Epithelial cell of prostate (primary cell): ENCODE results near the gene CRHR2.
"Not testable (repeated sequence)": the region's sequence is repeated elsewhere in the genome, so short reads cannot be mapped to it uniquely, and the experiment has no call there.

ENCODE experiments used
- DNase-seq: peaks from one replicate; pipeline ENCODE4 v3.0.0-alpha.2; 2011; ENCODE audit warnings: low read depth, low spot score
- H3K27ac ChIP-seq: fragments of 450-650 bp; 2 replicates; pipeline ENCODE4 v1.5.1; 2017; ENCODE audit warnings: mild to moderate bottlenecking

Gene CRHR2

GRCh38 chr7:30656006-30656957 is 26.0 kb downstream of the CRHR2 start:
- no peak for DNase-seq
- H3K27ac ChIP-seq = no peak overlapping the region

GRCh38 chr7:30655096-30655970 is 26.9 kb downstream of the CRHR2 start:
- H3K27ac ChIP-seq = no peak overlapping the region
- DNase-seq = no peak

GRCh38 chr7:30654296-30655090 is 27.8 kb downstream of the CRHR2 start:
- no peak for DNase-seq
- no peak overlapping the region for H3K27ac ChIP-seq

- no peak overlapping the region for H3K27ac ChIP-seq
- DNase-seq = no peak
Measured at GRCh38 chr7:30652698-30653641, 29.3 kb downstream of the CRHR2 start.

- H3K27ac ChIP-seq = no peak overlapping the region
- no peak for DNase-seq
Measured at GRCh38 chr7:30652132-30652531, 30.1 kb downstream of the CRHR2 start.

GRCh38 chr7:30650421-30650808 is 31.8 kb downstream of the CRHR2 start:
- no peak for DNase-seq
- H3K27ac ChIP-seq = no peak overlapping the region

- no peak for DNase-seq
- H3K27ac ChIP-seq = no peak overlapping the region
Measured at GRCh38 chr7:30649717-30650420, 32.4 kb downstream of the CRHR2 start.

GRCh38 chr7:30648744-30649540 is 33.3 kb downstream of the CRHR2 start:
- DNase-seq = no peak
- no peak overlapping the region for H3K27ac ChIP-seq

GRCh38 chr7:30647589-30648364 is 34.5 kb downstream of the CRHR2 start:
- H3K27ac ChIP-seq = no peak overlapping the region
- no peak for DNase-seq

GRCh38 chr7:30646154-30646553 is 36.1 kb downstream of the CRHR2 start:
- DNase-seq = no peak
- no peak overlapping the region for H3K27ac ChIP-seq

GRCh38 chr7:30645661-30646060 is 36.6 kb downstream of the CRHR2 start:
- H3K27ac ChIP-seq = no peak overlapping the region
- DNase-seq = no peak

- no peak overlapping the region for H3K27ac ChIP-seq
- no peak for DNase-seq
Measured at GRCh38 chr7:30644286-30644955, 37.8 kb downstream of the CRHR2 start.

GRCh38 chr7:30642789-30643188 is 39.5 kb downstream of the CRHR2 start:
- H3K27ac ChIP-seq = no peak overlapping the region

GRCh38 chr7:30642322-30642721 is 39.9 kb downstream of the CRHR2 start:
- DNase-seq = not testable (repeated sequence)

More at GRCh38 chr7:30642789-30643188, 39.5 kb downstream of the CRHR2 start:
- no peak for DNase-seq

GRCh38 chr7:30635798-30636197 is 46.5 kb downstream of the CRHR2 start:
- H3K27ac ChIP-seq = no peak overlapping the region
- no peak for DNase-seq

More at GRCh38 chr7:30642322-30642721, 39.9 kb downstream of the CRHR2 start:
- not testable (repeated sequence) for H3K27ac ChIP-seq

- DNase-seq = no peak
- no peak overlapping the region for H3K27ac ChIP-seq
Measured at GRCh38 chr7:30634634-30635201, 47.5 kb downstream of the CRHR2 start.
